K562 (cell line): ENCODE measurements around the gene SC5D. TPM values are rescaled to one million over a fixed set of nuclear protein-coding genes. Genes with fewer than 3 reads are reported as not detected.

Experiments used
- ATAC-seq: fragments of 200-7000 bp; cut with Tn5 transposase; 3 replicates; pipeline ENCODE4 v1.9.1; 2020; ENCODE audit warnings: moderate library complexity
- BruUV-seq: library from RNA; stranded (reverse); fragments of 400-500 nt; replicated peaks from 2 replicates; lab custom pipeline; 2021; lab: Mats Ljungman, UMichigan
- CTCF ChIA-PET: fragments of 300-600 bp; formaldehyde crosslinking; extraction: SDS; loops from one replicate; lab custom pipeline; 2021; ENCODE audit warnings: low intra/inter-chr PET ratio; lab: Yijun Ruan, JAX
- POLR2A ChIA-PET: fragments of 300-600, 350-650 bp; sonication (Branson Sonifier 250); formaldehyde crosslinking; extraction: SDS; loops from one replicate; lab custom pipeline; 2021; ENCODE audit warnings: antibody characterized with exemption, inconsistent platforms; lab: Yijun Ruan, JAX
- DNase-seq, 4 experiments: peaks; one replicate each; pipeline versions ENCODE4 v3.0.0 to v3.0.0-alpha.2; 2011 to 2018; ENCODE audit warnings: low spot score in 3 of 4, mixed read lengths in 3 of 4; ENCODE audit errors: extremely low read depth in 1 of 4
- FAIRE-seq: peaks from 2 replicates; lab custom pipeline; 2011; peaks lifted over from hg19 to GRCh38; lab: Jason Lieb, UNC
- H2AFZ ChIP-seq: 2 replicates; pipeline ENCODE4 v1.6.0; 2011; ENCODE audit warnings: low read depth, low read length, control low read depth, inconsistent platforms
- H3K27ac ChIP-seq: fragments of 200-600 bp; 3 replicates; pipeline ENCODE4 v1.8.0; 2011; ENCODE audit warnings: low read depth, mild to moderate bottlenecking, control low read depth, inconsistent platforms, low read length, moderate library complexity, mixed read lengths; ENCODE audit errors: extremely low read depth
- H3K27me3 ChIP-seq, 2 experiments: fragments of 300-600 bp in 1 of 2; 2 replicates in 1 of 2; 3 replicates in 1 of 2; pipeline versions ENCODE4 v1.6.0 to v1.8.0; 2011; ENCODE audit warnings: inconsistent platforms in 2 of 2, low read length in 2 of 2, mild to moderate bottlenecking in 1 of 2, mixed read lengths in 1 of 2, moderate library complexity in 1 of 2; ENCODE audit not compliant: control insufficient read depth in 2 of 2, insufficient read depth in 2 of 2
- H3K36me3 ChIP-seq: fragments of 300-600 bp; 3 replicates; pipeline ENCODE4 v1.8.0; 2011; ENCODE audit warnings: mild to moderate bottlenecking, low read length, inconsistent platforms; ENCODE audit not compliant: control insufficient read depth, insufficient read depth
- H3K4me1 ChIP-seq, 2 experiments: fragments of 200-600 bp in 1 of 2; replicated peaks in 1 of 2; 2 replicates in 1 of 2; 3 replicates in 1 of 2; pipeline versions ENCODE4 v1.5.1 to v1.8.0; 2011; ENCODE audit warnings: inconsistent platforms in 2 of 2, low read length in 2 of 2, mild to moderate bottlenecking in 1 of 2, mixed read lengths in 1 of 2, moderate library complexity in 1 of 2; ENCODE audit not compliant: control insufficient read depth in 2 of 2, insufficient read depth in 2 of 2
- H3K4me2 ChIP-seq: 2 replicates; pipeline ENCODE4 v1.6.1; 2011; ENCODE audit warnings: low read length, control low read depth, inconsistent platforms, mixed read lengths; ENCODE audit not compliant: insufficient read depth
- H3K4me3 ChIP-seq: fragments of 200-600 bp; sonication (generic), shearing (Covaris generic); 2 replicates; pipeline ENCODE4 v1.5.1; 2016; ENCODE audit warnings: control low read depth, inconsistent platforms
- H3K79me2 ChIP-seq: fragments of 200-600 bp; 3 replicates; pipeline ENCODE4 v1.8.0; 2011; ENCODE audit warnings: low read length, inconsistent platforms; ENCODE audit not compliant: control insufficient read depth, insufficient read depth
- H3K9ac ChIP-seq, 2 experiments: 2 replicates each; pipeline versions ENCODE4 v1.6.0 to v1.6.1; 2011; ENCODE audit warnings: low read depth in 2 of 2, low read length in 2 of 2, control low read depth in 1 of 2, inconsistent platforms in 1 of 2, mild to moderate bottlenecking in 1 of 2, mixed read lengths in 1 of 2; ENCODE audit not compliant: insufficient read depth in 1 of 2
- H3K9me1 ChIP-seq: one replicate; pipeline ENCODE4 v1.6.0; 2011; ENCODE audit warnings: inconsistent platforms, mild to moderate bottlenecking, low read length, moderate library complexity; ENCODE audit not compliant: control insufficient read depth, insufficient read depth
- H3K9me3 ChIP-seq: replicated peaks from 2 replicates; pipeline ENCODE4 v1.5.1; 2011; ENCODE audit warnings: low read depth, low read length, inconsistent platforms; ENCODE audit not compliant: control insufficient read depth, insufficient read depth
- H4K20me1 ChIP-seq: replicated peaks from 2 replicates; pipeline ENCODE4 v1.6.1; 2011; ENCODE audit warnings: low read length, inconsistent platforms, mixed read lengths; ENCODE audit not compliant: control insufficient read depth, insufficient read depth
- BRF1 ChIP-seq: IDR thresholded peaks from 3 replicates; pipeline ENCODE4 v1.6.1; 2011; ENCODE audit warnings: borderline replicate concordance, mild to moderate bottlenecking; ENCODE audit not compliant: insufficient read length; ENCODE audit errors: extremely low read depth
- CREB1 ChIP-seq, 2 experiments: sonication (generic) in 1 of 2; formaldehyde crosslinking in 1 of 2; IDR thresholded peaks; 2 replicates each; pipeline versions ENCODE4 v1.6.1 to v1.8.0; 2012 to 2022; ENCODE audit warnings: inconsistent platforms in 1 of 2, mild to moderate bottlenecking in 1 of 2, missing genetic modification reagents in 1 of 2, moderate library complexity in 1 of 2
- RBM14 ChIP-seq: fragments of 200-400 bp; formaldehyde crosslinking; IDR thresholded peaks from 2 replicates; pipeline ENCODE4 v1.6.1; 2018; ENCODE audit warnings: low read depth, mild to moderate bottlenecking, low read length, moderate library complexity, borderline replicate concordance; ENCODE audit not compliant: insufficient read depth
- SAP30 ChIP-seq: fragments of 200-600 bp; sonication (generic); IDR thresholded peaks from 2 replicates; pipeline ENCODE4 v1.6.1; 2012; ENCODE audit warnings: borderline replicate concordance, low read depth, mild to moderate bottlenecking, moderate library complexity, low read length, control low read depth, inconsistent platforms; ENCODE audit not compliant: insufficient read depth, poor library complexity, severe bottlenecking
- SMARCA4 ChIP-seq: fragments of 450-650 bp; IDR thresholded peaks from 2 replicates; pipeline ENCODE4 v1.6.1; 2016
- SNIP1 ChIP-seq: fragments of 450-650 bp; IDR thresholded peaks from 2 replicates; pipeline ENCODE4 v1.7.1; 2017; ENCODE audit warnings: low read depth, mild to moderate bottlenecking
- TAF7 ChIP-seq: fragments of 450-650 bp; IDR thresholded peaks from 2 replicates; pipeline ENCODE4 v1.6.1; 2016; ENCODE audit warnings: missing genetic modification characterization, missing compliant biosample characterization
- ZNF551 ChIP-seq: fragments of 250-450 bp; sonication (Bioruptor Pico); IDR thresholded peaks from 2 replicates; pipeline ENCODE4 v1.5.0; 2021; ENCODE audit warnings: mild to moderate bottlenecking, moderate library complexity
- WGBS: fragments of 100-300 bp; shearing (Covaris generic); methylation state at CpG from one replicate; pipeline ENCODE4 v1.1.6; 2016; ENCODE audit warnings: low coverage, mixed read lengths; ENCODE audit not compliant: insufficient coverage; ENCODE audit errors: missing lambda C conversion rate; 5-methylcytosine and 5-hydroxymethylcytosine counted together
- in situ Hi-C: fragments of 300-500 bp; cut with MboI; formaldehyde crosslinking; loops from 4 replicates; pipeline ENCODE4 v1.15.0; 2018; ENCODE audit warnings: inconsistent platforms, mixed read lengths
- intact Hi-C: fragments of 100-400 bp; cut with micrococcal nuclease; formaldehyde crosslinking; loops from 2 replicates; pipeline ENCODE4 v1.14.2; 2022
- polyA plus RNA-seq, 8 experiments: library from polyadenylated mRNA; depleted of rRNA in 4 of 8; stranded (reverse) in 5 of 8; unstranded in 3 of 8; fragments of >200 nt; fragmentation: Nextera tagmentation in 2 of 8; fragmentation: Illumina TruSeq in 1 of 8; extraction: Ambion mirVana in 2 of 8; extraction: Trizol in 1 of 8; gene quantifications; 2 replicates each; pipeline versions ENCODE4 v1.2.1 to v1.2.3, GENCODE V29; 2011 to 2014; ENCODE audit warnings: inconsistent platforms in 1 of 8, missing spikeins in 1 of 8
- total RNA-seq, 7 experiments: library from RNA; depleted of rRNA in 6 of 7; stranded (reverse); fragments of >200 nt in 6 of 7; fragmentation: Illumina TruSeq in 2 of 7; extraction: Trizol in 2 of 7; gene quantifications; 2 replicates each; pipeline versions ENCODE4 v1.2.1 to v1.2.3, GENCODE V29; 2011 to 2021; ENCODE audit warnings: low replicate concordance in 1 of 7
- TF ChIP-seq, protein P1 (sequence below), 3 experiments: fragments of 200-800 bp in 1 of 3; fragments of 250-450 bp in 1 of 3; fragments of 450-650 bp in 1 of 3; sonication (Bioruptor Pico) in 1 of 3; sonication (Bioruptor generic) in 1 of 3; formaldehyde crosslinking in 1 of 3; IDR thresholded peaks; 2 replicates each; pipeline versions ENCODE4 v1.6.1 to v1.8.0; 2016 to 2022; ENCODE audit warnings: mild to moderate bottlenecking in 2 of 3, missing genetic modification characterization in 2 of 3, missing compliant biosample characterization in 1 of 3, moderate library complexity in 1 of 3

Gene SC5D
- total and polyA plus RNA-seq, 9 of the 15 experiments (the other 6 are each of a cell fraction or from before 2014, with no cell fraction given) = 7.6 to 84.0 (median 17.4) TPM

- TF ChIP-seq RBM14 (no peak), TAF7 (tag) (no peak), SAP30 (no peak), BRF1 (no peak), SMARCA4 (no peak), SNIP1 (no peak)
- TF ChIP-seq, protein P1, sequence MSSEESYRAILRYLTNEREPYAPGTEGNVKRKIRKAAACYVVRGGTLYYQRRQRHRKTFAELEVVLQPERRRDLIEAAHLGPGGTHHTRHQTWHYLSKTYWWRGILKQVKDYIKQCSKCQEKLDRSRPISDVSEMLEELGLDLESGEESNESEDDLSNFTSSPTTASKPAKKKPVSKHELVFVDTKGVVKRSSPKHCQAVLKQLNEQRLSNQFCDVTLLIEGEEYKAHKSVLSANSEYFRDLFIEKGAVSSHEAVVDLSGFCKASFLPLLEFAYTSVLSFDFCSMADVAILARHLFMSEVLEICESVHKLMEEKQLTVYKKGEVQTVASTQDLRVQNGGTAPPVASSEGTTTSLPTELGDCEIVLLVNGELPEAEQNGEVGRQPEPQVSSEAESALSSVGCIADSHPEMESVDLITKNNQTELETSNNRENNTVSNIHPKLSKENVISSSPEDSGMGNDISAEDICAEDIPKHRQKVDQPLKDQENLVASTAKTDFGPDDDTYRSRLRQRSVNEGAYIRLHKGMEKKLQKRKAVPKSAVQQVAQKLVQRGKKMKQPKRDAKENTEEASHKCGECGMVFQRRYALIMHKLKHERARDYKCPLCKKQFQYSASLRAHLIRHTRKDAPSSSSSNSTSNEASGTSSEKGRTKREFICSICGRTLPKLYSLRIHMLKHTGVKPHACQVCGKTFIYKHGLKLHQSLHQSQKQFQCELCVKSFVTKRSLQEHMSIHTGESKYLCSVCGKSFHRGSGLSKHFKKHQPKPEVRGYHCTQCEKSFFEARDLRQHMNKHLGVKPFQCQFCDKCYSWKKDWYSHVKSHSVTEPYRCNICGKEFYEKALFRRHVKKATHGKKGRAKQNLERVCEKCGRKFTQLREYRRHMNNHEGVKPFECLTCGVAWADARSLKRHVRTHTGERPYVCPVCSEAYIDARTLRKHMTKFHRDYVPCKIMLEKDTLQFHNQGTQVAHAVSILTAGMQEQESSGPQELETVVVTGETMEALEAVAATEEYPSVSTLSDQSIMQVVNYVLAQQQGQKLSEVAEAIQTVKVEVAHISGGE (CRISPR knock-in tag; IDR thresholded peaks at IDR 0.05) = no peak
These were observed 45.9 kb upstream of the SC5D start (continued) for GRCh38 chr11:121246769-121247035.

- in situ Hi-C loops = loop anchor here (10.0 kb wide), 1 partner anchor 346 kb away; no protein-coding TSS in a partner anchor
- no peak overlapping the region for H3K4me3 ChIP-seq
These were observed 44.1 kb upstream of the SC5D start for GRCh38 chr11:121248496-121248895.

More at GRCh38 chr11:121248496-121248895, 44.1 kb upstream of the SC5D start:
- H3K4me2 ChIP-seq = no peak overlapping the region
- no peak overlapping the region for H3K9ac ChIP-seq
- H3K36me3 ChIP-seq = no peaks in the 10 kb centered on the region
- no peak overlapping the region for H2AFZ ChIP-seq
- BruUV-seq = no TSS peak
- no peaks in the 10 kb centered on the region for H3K9me3 ChIP-seq
- CTCF ChIA-PET = interaction anchor here (1.2 kb wide), 1 partner anchor 343 kb away, joined by 3 read pairs; no protein-coding TSS in a partner anchor
- POLR2A ChIA-PET = no interaction called here
- TF ChIP-seq CREB1 (IDR thresholded peaks at IDR 0.05) (no peak), CREB1 (CRISPR knock-in tag; IDR thresholded peaks at IDR 0.05) (no peak), ZNF551 (CRISPR knock-in tag) (no peak)
- TF ChIP-seq, all 486 proteins: peak for 0
- Histone ChIP-seq H3K4me1 (peaks cover 0 to 9% of the 10 kb centered on the region in 2 experiments; a peak in 2 of 5 replicates), H3K9me1 (no peaks in the 10 kb centered on the region), H3K27me3 (peaks cover 0 to 10% of the 10 kb centered on the region in 2 experiments; a peak in 1 of 5 replicates), H4K20me1 (no peaks in the 10 kb centered on the region), H3K27ac (no peak overlapping the region), H3K79me2 (no peaks in the 10 kb centered on the region)
- no peak for DNase-seq
- ATAC-seq = no peak
- 5% methylated on average over 4 of the region's 4 CpGs for WGBS
- FAIRE-seq = no peak
- intact Hi-C loops = no loop called here
